A673 (cell line): ENCODE data around the gene LKAAEAR1.

Source experiments
- EZH2 ChIP-seq: fragments of 200-600 bp; sonication (generic); IDR thresholded peaks from 2 replicates; pipeline ENCODE4 v1.6.1; 2017; ENCODE audit warnings: borderline replicate concordance, low read depth, mild to moderate bottlenecking, mixed read lengths, antibody characterized with exemption, low read length; ENCODE audit not compliant: poor library complexity, severe bottlenecking
- TF ChIP-seq, protein P1 (sequence below): fragments of 300-800, 200-600 bp; sonication (generic); conservative IDR thresholded peaks from 2 replicates; pipeline ENCODE4 v1.5.1; 2017; ENCODE audit warnings: low read depth, mild to moderate bottlenecking, antibody characterized with exemption, low read length, moderate library complexity, mixed read lengths

DNA sequence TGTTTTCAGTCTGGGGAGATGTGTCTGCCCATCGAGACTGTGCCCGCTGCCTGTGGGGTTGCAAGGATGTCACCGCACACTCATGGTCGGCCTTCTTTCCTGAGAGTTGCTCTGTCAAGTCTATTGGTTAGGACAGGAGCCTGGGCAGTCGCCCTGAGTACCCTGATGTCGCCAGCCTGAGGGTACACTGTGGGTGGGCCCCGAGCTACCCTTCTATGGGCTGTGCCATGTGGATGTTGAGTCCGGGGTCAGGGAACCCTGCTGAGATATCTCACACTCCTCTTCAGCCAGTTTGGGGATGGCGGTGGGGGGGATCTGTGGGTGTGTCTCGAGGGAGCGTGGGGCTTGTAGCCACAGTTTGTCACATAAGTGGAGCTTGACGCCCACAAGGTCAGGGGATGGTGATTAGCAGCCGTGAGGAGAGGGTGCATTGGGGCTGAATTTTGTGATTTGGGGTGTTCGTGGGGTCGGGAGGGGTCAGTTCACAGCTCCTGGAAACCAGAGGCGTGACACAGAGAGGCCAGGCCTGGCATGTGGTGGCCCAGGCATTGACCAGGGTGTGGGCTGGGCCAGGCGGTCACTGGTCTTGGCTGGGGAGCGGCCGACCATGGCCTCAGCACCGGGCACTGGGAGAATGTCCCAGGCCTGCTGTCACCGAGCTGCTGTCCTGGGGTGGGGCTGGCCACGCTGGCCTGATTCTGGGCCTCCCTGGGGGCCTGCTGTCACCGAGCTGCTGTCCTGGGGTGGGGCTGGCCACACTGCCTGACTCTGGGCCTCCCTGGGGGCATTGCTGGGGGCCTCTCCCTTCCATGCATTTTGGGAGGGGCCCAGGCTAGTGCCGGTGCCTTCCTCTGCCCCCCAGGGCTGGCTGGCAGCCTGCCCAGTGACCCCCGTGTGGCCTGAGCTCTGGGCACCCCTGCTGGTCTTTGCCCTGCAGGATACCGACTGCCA lies 24.8 kb upstream of the LKAAEAR1 start:
- TF ChIP-seq, protein P1, sequence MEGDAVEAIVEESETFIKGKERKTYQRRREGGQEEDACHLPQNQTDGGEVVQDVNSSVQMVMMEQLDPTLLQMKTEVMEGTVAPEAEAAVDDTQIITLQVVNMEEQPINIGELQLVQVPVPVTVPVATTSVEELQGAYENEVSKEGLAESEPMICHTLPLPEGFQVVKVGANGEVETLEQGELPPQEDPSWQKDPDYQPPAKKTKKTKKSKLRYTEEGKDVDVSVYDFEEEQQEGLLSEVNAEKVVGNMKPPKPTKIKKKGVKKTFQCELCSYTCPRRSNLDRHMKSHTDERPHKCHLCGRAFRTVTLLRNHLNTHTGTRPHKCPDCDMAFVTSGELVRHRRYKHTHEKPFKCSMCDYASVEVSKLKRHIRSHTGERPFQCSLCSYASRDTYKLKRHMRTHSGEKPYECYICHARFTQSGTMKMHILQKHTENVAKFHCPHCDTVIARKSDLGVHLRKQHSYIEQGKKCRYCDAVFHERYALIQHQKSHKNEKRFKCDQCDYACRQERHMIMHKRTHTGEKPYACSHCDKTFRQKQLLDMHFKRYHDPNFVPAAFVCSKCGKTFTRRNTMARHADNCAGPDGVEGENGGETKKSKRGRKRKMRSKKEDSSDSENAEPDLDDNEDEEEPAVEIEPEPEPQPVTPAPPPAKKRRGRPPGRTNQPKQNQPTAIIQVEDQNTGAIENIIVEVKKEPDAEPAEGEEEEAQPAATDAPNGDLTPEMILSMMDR: no peak
- TF ChIP-seq EZH2: no peak
